GM18502 (cell line): ENCODE measurements around the gene RPS19BP1.

Source experiments
- ATAC-seq: cut with Tn5 transposase; IDR thresholded peaks from one replicate; pipeline ENCODE4 v1.9.1; 2021; ENCODE audit warnings: mild to moderate bottlenecking; ENCODE audit not compliant: unreplicated experiment, poor library complexity

Gene RPS19BP1, protein sequence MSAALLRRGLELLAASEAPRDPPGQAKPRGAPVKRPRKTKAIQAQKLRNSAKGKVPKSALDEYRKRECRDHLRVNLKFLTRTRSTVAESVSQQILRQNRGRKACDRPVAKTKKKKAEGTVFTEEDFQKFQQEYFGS

GRCh38 chr22:39532215-39533073 is at the start of gene RPS19BP1:
Gene RPS19BP1, minus strand, starts transcription at chr22:39532748. Its CDS starts 10 bp downstream, at chr22:39532738.
- ATAC-seq: peak; percentile 78

- no peak for ATAC-seq
Observed at GRCh38 chr22:39581303-39581702, 48.8 kb upstream of the RPS19BP1 start.

DNA sequence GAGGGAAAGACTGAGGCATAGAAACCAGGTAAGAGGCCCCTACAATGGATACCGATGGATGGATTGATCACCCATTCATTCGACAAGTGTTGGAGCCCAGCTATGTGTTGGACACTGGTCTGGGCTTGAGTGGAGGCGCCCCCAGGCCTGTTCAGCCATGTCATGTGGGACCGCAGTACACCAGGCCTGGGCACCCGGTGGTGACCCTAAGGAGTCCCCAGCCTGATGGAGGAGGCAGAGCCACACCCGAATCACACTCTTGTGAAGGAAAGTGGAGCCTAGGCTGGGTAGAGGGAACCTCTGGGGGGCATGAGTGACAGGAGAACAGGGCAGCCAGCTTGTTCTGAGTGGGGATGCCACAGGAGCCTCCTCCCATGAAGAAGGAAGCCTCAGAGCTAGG is 48.2 kb upstream of the RPS19BP1 start:
- ATAC-seq: no peak

DNA sequence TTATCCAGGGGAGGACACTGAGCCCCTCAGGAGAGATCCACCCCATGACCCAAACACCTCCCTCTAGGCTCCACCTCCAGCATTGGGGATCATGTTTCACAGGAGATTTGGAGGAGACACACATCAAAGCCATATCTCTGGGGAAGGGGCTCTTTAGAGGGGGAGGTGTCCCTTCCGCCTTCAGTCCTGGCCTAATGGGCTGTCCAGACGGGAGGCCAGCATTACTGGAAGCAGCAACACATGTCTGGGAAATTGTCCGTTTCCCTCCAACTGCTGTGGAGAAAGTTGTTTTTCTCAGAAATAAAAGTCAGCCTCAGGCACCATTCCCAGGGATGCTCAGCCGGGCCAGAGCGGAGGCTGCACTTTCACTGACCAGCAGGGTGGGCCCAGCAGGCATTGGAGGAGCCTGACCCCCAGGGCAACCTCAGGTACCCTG is 47.5 kb upstream of the RPS19BP1 start:
- no peak for ATAC-seq

DNA sequence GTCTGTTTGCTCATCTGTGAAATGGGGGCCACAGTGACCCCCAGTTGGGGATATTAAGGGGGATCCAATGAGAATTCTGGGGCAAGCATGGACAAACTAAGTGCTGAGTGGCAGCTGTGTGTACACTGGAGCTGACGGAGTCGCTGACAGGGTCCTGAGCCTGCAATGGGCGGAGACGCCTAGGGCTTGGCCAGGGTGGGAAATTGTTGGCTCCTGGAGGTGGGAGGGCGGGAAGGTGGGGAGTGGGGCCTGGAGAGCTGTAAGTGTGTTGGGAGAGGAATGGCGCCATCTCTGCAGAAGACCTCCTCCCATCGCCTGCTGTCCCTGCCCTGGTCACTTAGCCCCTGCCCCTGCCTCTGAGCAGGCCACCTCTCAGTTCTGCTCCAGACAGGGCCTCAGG is 45.4 kb upstream of the RPS19BP1 start:
- no peak for ATAC-seq

GRCh38 chr22:39577366-39577765 is 44.8 kb upstream of the RPS19BP1 start:
- no peak for ATAC-seq

DNA sequence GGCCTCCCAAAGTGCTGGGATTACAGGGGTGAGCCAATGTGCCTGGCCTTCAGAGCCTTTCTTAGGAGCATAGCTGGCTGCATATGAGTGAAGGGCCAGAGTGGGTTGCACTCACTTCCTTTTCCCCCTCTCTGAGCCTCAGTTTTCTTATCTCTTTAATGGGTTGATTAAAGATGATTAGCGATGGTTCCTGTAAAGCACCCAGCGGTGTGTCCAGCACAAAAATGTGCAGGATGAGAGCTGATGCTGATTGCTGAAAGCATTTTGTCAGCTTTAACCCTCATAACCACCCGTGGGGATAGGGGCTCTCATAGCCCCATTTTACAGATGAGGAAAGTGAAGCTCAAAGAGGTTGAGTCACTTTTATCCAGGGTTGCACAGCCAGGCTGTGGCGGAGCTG is 43.5 kb upstream of the RPS19BP1 start:
- ATAC-seq: no peak

- no peak for ATAC-seq
Observed at GRCh38 chr22:39575552-39575825, 42.9 kb upstream of the RPS19BP1 start.

GRCh38 chr22:39574779-39575551 is 42.4 kb upstream of the RPS19BP1 start:
- ATAC-seq: no peak

- no peak for ATAC-seq
Observed at GRCh38 chr22:39571538-39571937, 39.0 kb upstream of the RPS19BP1 start.

DNA sequence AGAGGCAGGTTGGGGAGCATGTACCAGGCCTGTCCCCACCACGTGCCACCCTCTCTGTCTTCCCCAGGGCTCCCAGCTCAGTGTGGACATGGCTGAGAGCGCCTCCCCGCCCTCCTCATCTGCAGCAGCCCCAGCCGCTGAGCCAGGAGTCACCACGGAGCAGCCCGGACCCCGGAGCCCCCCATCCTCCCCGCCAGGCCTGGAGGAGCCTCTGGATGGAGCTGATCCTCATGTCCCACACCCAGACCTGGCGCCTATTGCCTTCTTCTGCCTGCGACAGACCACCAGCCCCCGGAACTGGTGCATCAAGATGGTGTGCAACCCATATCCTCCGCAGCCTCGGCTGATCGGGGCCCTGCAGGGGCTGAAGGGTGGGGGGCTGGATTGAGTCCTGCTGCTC is 38.1 kb upstream of the RPS19BP1 start, which contains the start of gene CACNA1I:
Gene CACNA1I (plus strand): TSS at position 89 of the 400 bp plus-strand sequence. CDS start 0 bp downstream, at position 89.
- ATAC-seq: no peak

- ATAC-seq: no peak
Observed at GRCh38 chr22:39570226-39570625, 37.7 kb upstream of the RPS19BP1 start.

GRCh38 chr22:39569066-39569465 is 36.5 kb upstream of the RPS19BP1 start:
- ATAC-seq: no peak

DNA sequence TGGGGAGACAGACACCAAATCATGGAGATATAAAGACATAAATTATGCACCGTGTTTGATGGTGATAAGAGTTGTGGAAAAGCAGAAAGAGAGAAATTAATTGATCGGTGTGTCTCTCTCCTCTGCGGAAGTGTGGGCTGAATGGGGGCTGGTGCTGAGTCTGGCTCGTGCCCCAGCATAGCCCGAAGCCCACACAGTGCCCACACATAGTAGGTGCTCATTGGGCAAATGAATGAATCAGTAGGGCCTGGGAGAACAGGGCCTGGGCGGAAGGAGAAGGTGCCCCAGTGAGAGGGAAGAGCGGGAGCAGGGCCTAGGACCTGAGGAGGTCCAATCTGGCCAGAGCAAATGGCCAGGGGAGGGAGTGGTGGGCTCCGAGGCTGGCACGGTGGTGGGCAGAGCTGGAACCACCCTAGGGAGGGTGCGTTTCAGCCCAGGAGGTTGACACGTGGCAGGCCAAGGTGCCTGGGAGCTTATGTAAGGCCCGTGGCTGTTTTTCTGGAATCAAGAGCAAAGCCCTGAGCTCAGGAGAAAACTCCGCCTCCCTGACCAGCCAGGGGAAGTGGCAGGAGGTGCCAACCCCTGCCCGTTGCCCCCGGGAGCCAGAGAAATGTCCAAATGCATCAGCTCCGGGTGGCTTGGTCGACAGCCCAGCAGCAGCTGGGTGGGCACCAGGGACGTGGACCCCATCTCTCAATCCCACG is 35.9 kb upstream of the RPS19BP1 start:
- ATAC-seq: no peak

DNA sequence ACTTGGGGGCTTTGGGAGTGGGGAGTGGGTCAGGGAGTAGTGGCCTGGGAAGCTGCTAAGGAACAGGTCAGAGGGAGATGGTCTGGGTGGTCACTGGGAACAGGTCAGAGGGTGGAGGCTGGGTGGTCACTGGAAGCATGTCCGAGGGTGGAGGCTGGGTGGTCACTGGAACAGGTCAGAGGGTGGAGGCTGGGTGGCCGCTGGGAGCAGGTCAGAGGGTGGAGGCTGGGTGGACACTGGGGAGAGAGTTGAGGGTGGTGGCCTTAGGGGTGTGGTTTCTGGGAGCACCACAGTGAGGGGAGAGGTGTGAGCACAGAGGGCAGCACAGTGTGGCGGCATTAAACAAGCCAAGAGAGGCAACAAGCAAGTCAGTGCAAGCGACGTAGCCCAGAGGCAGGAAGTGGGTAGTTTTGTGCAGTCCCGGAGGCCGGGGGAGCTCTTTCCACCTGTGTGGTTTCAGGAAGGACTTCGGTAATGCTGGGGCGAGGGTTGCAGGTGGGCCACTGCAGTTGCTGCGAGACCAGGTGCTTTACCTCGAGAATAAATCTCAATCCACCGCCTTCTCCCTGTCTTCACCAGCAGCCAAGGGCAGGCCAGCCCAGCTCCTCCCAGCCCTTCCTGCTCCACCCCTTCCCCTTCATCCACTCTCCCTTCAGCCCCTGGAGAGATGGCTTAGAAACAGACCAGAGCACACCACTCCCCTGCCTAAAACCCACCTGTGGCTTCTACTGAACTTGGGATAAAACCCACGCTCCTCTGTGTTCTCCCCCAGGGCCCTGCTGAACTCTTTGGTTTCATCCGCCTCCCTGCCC is 34.8 kb upstream of the RPS19BP1 start:
- ATAC-seq: no peak

- no peak for ATAC-seq
Observed at GRCh38 chr22:39565414-39565944, 32.9 kb upstream of the RPS19BP1 start.

DNA sequence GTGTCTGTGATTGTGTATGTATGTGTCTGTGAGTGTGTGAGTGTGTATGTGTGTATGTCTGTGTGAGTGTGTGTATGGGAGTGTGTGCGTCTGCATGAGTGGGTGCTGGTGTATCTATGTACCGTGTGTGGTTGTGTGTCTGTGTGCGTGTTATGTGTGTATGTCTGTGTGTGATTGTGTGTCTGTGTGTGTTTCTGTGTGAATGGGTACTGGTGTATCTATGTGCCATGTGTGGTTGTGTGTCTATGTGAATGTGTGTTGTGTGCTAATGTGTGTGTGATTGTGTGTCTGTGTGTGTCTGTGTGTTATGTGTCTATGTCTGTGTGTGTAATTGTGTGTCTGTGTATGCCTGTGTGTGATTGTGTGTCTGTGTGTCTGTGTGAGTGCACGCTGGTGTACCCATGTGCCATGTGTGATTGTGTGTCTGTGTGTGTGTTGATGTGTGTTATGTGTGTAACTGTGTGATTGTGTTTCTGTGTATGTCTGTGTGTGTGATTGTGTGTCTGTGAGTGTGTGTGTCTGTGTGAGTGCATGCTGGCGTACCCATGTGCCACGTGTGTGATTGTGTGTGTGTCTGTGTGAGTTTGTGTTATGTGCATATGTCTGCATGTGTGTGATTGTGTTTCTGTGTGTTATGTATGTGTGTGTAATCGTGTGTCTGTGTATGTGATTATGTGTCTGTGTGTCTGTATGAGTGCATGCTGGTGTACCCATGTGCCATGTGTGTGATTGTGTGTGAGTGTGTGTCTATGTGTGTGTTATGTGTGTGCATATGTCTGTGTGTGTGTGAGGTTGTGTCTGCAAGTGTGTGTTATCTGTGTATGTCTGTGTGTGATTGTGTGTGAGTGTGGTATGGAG is 31.3 kb upstream of the RPS19BP1 start:
- ATAC-seq: no peak

- ATAC-seq: no peak
Observed at GRCh38 chr22:39562839-39563489, 30.4 kb upstream of the RPS19BP1 start.
